ENCODE results near the gene C10orf143.
"Not testable (repeated sequence)": the region's sequence is repeated elsewhere in the genome, so short reads cannot be mapped to it uniquely, and the experiment has no call there.

Gene C10orf143

DNA sequence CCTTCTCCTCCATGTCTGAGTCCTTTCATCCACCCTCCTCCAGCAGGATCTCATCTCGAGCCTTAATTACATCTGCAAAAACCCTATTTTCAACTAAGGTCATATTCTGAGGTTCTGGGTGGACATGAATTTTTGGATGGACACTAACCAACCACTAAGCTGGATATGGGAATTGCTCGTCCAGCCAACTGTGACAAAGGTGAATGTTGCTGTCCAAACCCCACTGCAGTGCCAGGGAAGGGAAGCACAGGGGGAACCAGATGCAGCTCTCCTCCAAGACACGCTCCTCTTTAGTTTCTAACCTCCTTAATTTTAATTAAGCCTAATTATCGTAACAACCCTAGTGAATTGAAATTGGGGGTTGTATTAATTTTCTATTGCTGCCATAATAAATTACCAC, 81.4 kb downstream of the C10orf143 start:
- no peak for DNase-seq (ENCODE audit: low read depth)

DNA sequence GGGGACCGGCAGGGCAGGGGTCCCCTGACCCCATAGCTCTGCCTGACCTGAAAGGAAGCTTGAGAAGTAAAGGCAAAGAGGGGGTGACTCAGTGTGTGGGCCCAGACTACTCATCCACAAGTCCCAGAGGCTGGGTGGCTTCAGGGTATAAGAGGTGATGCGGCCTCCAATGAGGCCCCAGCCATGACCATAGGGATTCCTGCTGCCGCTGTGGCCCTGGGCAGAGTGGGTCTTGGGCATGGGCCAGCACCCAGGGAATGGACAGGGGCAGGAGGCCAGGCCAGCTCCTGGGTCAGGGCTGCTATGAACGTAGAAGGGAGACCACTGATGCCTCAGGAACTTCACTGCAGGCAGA, 82.2 kb downstream of the C10orf143 start:
- DNase-seq (ENCODE audit: low read depth), result no peak

DNA sequence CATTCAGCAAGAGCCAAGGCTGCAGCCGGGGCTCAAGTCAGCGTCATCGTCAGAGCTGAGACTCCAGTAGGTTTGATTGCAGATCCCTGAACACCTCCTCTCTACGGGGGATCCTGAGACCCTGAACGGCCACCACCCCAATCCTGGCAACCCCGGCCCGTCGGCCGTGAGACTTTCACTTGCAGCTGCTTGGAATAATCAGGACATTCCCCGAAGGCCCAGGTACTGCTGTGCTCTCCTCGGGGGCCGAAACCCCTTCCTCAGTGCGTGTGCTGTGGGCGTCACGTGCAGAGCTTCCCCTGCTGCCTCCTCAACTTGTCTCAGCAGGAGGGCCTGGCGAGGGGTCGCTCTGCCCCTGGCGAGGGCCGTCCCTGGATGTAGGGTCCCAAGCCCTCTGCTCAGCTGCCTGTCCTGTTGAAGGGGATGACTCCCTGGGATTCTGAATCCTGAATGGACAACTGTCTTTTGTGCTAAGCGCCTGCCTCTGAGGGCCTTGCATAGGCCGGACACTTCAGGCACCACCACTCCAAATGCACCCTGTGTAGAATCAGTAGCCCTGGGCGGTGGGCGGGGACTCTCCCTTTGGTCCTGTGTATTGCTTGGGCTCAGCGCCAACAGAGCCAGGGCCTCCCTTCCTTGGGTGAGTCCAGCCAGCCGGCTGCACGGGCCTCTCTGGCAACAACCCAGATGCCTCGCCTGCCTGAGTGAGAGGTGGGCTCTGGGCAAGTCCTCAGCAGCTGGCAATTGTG, 82.7 kb downstream of the C10orf143 start:
- DNase-seq (ENCODE audit: low read depth), result no peak

DNA sequence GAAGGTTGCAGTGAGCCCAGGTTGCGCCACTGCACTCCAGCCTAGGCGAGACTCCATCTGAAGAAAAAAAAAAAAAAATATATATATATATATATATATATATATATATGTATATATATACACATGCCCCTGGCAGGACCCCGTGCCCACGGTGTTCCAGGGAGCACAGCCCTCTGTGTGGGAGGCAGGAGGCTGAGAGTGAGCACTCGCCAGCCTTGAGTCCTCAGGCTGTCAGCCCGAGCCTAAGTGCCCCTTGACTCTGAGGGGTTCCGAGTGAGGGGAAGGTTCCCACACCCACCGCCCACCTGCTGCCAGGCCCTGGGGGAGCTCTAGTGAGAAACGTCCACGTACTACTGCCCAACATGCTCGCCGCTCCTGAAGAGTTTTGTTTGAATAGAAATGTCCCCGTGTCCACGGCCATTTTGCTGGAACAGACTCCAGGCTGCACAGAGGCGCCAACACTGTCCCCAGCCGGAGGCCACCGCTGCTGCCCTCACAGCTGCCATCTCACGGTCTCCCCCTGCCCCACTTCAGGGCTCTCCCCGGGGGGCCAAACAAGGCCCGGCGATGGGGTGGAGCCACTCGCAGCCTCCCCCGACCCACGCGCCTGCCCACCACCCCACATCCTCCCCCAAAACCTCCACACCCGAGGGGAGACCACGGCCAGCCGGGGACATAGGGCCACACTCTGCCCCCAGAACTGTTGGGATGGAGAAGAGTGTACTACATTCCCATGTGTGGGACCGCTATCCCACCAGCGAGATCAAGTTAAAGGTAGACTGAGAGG, 83.8 kb downstream of the C10orf143 start:
- DNase-seq (ENCODE audit: low read depth), result no peak

DNA sequence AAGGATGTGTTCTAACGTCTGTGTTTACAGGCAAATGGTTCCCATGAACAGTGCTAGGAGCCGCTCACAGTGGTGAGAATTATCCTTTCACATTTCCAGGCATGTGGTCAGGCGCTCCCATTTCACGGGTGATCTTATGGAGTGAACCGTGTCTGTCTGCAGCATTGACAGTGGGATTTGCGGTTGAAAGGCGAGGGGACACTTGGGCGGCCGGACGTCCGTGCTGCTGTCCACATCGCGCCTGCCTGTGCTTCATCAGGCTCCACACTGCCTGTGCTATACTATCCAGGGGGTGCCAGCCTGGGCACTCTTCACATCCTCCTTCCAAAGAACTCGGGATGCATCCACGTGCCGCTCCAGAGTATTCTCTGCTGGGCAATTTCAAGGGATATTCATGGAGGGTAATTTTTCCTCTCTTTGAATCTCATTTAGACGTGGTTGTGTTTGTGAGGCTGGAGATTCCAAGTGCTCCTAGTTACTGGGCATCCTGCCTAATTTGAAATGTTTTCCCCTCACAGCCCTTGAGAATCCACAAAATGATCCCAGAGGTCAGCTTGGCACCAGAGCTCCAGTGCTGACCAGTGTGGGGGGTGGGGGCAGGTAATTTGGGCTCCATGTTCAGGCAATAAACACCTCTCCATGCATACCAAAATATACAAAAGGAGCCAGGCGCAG, 84.7 kb downstream of the C10orf143 start:
- no peak for DNase-seq (ENCODE audit: low read depth)

DNA sequence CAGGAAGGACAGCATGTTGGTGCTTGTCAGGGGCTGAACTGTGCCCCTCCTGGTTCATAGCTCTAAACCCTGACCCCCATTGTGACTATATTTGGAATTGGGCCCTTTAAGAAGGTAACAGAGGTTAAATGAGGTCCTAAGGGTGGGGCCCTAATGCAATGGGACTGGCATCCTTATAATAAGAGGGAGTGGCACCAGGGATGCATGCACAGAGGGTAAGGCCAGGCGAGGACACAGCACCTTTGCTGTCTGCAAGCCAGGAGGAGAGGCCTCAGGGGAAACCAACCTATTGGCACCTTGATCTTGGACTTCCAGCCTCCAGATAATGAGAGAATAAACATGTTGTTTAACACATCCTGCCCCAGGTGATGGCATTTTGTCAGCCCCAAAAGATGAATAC, 85.3 kb downstream of the C10orf143 start:
- no peak for DNase-seq (ENCODE audit: low read depth)

DNA sequence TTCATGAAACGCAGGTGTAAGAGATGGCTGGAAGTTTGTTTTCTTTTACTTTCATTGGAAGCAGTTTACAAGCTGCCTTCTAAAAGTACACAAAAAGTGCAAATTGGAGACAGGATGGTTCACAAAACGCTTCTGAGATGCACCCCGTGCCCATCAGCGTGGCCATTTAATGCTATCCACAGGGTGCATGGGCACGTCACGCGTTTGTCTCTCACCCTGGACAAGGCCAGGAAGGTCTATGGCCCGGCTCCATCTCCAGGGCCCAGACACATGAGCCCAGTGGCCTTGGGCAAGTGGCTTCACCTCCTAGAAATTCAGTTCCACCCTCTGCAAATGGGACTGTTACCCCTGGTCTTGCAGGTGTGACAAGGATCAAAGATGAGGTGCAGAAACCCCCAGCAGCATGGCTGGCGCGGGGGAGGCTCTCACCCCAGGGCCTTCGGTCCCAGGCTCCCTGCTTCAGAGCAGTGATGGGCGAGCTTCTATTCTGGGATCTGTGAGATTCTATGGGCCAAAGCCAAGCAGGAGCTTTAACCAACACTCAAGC, 85.8 kb downstream of the C10orf143 start:
- DNase-seq (ENCODE audit: low read depth), result no peak

DNA sequence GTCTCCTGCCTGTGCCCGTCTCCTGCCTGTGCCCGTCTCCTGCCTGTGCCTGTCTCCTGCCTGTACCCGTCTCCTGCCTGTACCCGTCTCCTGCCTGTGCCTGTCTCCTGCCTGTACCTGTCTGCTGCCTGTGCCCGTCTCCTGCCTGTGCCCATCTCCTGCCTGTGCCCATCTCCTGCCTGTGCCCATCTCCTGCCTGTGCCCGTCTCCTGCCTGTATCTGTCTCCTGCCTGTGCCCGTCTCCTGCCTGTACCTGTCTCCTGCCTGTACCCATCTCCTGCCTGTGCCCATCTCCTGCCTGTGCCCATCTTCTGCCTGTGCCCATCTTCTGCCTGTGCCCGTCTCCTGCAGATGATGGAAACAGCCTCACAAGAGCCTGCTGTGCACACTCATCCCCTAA, 86.3 kb downstream of the C10orf143 start:
- DNase-seq (ENCODE audit: low read depth), result not testable (repeated sequence)

DNA sequence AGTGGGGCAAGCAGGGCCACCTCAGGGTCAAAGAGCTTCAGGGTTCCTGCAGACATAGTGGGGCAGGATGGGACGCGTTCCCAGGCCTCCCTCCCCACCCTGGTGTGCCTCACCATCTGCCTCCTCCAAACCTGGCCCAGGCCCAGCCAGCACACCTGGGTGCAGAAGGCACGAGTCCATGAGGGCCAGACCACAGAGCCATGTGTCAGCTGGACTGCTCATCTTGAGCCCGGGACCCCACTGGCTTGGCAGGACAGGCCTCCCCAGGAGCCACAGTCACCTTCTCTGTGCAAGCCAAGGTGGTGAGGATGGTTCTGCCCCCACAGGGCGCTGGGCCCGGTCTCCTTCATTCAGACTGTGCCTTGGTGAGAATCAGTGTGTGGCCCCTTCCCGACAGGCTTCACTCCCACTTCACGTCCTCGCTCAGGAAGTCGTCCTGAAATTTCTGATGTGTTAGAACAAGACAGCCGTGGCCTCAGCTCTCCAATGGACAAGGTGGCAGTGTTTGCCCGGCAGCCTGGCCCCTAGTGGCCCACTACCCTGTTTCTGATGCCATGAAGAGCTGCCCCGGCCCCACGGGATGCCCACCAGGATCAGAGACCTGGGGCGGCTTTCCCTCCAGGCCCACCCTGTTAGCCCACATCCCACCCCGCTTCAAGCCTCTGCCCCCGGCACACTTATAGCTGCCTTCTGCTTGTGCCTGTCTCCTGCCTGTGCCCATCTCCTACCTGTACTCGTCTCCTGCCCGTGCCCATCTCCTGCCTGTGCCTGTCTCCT, 87.0 kb downstream of the C10orf143 start:
- DNase-seq (ENCODE audit: low read depth), result no peak

DNA sequence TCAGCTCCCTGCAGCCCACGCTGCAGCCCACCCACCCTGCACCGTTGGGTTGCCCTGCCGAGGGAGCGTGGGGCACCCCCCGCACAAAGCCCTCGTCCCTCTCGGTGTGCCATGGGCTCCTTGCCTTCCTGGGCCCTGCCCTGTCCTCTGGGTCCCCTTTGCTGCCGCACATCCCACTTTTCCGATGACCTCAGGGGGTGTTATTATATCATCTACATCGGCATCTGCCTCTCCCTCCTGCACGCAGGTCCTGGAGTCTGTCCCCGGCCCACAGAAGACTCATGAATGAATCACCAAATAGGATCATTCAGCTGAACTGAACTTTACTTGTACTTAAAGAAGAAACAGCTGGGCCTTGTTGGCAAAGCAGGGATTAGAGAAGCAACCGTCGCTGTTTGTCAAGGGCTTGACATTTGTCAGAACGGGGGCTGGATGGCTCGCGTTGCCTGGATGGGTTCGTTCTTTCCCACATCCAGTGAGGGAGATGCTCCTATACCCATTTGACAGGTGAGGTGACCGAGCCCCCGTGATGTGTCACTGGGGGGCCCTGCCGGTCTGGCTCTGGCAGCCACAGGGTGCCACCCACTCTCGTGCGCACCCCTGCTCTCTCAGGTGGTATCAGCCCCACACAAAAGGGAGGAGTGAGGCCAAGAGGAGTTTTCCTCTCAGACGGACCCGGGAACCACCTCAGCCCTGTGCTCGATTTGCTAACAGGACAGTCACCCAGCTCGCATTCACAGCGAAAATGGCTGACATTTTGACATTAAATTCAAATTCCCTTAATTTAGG, 87.9 kb downstream of the C10orf143 start:
- DNase-seq (ENCODE audit: low read depth), result peak; percentile 94

DNA sequence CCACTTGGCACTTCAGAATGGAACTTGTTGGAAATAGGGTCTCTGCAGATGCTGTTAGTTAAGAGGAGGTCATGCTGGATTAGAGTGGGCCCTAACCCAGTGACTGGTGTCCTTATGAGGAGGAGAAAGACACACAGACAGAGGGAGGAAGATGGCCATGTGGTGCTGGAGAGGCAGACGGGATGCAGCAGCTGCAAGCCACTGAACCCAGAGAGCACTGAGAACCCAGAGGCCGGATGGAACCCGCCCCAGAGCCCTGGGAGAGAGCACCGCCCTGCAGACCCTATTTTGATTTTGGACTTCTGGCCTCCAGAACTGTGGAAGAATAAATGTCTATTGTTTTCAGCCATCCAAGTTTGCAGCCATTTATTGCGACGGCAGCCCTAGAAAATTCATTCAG, 88.5 kb downstream of the C10orf143 start:
- DNase-seq (ENCODE audit: low read depth), result no peak

DNA sequence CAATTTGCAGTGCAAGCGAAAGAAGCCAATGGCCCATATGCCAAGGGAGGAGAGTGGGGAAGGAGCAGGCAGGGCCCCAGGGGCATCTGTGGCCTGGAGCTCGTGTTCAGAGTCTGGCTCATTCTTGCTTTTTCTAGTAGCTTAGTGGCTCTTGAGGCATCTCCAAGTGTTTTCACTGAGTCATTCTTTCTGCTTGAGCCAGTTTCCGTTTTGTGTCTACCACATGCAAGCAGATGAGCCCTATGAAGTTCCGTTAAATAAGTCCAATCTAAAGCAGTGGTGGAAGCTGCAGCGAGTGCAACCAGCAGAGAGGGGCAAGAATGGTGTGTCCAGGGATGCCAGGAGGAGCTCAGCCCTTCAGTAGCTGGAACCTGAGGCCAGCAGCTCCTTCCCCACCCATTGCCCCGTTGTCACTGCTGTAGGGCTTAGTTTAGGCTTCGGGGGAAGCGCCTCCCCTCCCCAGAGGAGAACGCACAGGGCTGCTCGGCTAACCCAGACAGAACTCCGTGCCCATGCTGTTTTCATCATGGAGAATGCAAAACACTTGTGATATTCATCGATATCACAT, 89.2 kb downstream of the C10orf143 start:
- peak; percentile 99 for DNase-seq (ENCODE audit: low read depth)

DNA sequence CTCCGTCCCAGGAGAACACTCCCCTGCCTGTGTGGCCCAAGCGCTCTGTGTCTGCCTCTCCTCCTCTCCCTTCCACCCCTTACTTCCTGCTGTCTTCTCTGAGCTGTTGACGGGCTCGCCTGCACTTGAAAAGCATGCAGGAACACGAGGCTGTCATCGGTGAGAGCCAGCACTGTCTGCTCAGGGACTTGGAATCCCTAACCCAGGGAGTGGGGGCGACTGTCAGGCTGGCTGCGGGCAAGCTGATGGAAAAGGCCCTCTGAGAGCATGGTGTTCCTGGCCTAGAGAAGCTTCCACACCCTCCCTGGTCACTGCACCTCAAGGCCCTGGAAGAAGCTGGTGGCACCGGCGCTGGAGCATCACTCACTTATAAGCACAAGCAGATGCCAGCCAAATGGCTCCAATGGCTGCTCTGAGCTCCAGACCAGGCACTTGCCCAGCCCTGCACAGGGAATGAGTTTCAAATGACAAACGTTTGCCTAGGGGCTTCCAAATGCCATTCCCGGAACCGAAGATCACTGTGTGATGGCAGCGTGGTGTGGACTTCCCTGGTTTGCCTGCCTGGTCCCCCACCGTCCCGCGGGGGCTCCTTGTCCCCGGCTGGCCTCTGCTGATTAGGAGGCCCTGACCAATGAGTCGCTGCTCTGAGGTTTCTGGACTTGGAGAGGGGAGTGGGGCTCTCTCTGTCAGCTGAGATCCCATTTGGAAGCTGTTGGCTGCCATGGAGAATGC, 89.8 kb downstream of the C10orf143 start:
- no peak for DNase-seq (ENCODE audit: low read depth)

DNA sequence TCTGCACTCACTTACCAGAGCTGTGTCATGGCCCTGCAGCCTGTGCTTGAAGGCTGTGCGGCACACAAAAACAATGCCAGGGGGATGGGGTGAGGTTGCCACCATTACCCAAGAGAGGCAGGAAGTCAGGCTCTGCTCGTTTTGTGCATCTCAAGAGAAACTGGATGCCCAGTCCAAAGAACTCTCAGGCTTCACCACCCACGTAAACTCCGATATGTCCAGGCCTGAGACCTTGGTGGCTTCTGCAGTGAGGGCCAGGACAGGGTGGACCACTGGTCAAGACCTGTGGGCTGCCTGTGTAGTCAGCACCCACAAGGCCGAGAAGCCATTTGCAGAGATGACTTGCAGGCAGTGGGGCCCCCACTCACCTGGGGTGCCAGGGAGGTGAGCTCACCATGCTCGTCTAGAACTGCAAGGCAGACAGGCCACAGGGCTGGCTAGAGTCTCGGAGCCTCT, 91.9 kb downstream of the C10orf143 start:
- no peak for DNase-seq (ENCODE audit: low read depth)

DNA sequence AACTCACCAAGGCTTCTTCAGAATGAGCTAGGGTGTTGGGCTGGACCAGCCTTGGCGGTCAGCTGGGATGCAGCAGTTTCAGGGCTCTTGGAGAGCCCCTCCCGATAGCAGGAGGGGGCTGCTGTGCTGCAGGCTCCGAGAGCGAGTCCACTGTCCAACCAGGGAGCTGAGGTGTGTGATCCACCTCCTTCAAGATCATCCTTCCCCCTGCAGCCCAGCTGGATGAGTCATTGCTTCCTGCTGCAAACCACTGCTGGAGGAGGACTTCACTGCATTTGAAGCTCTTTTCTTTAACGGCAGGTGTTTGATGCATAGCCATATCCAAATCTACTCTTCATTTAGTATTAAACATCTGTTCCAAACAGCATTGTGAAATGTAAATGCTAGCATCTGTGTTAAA, 92.4 kb downstream of the C10orf143 start:
- no peak for DNase-seq (ENCODE audit: low read depth)

DNA sequence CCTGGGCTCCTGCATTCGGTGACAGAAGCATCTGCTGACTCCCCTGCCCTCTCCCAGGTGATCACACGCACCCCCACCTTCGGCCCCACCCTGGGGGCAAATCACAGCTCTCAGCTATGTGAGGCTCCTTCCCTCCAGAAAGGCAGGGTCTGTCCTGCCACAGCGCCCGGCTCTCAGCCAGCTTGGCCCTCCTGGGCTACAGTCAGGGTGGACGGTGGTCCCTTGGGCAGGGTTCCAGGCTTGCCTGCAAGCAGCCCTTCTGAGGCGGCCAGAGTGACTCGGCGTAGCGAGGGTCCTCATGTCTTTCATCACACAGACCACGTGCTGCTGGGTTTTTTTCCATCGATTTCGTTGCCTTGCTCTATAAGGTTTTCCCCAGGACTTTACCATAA, 93.0 kb downstream of the C10orf143 start:
- no peak for DNase-seq (ENCODE audit: low read depth)

DNA sequence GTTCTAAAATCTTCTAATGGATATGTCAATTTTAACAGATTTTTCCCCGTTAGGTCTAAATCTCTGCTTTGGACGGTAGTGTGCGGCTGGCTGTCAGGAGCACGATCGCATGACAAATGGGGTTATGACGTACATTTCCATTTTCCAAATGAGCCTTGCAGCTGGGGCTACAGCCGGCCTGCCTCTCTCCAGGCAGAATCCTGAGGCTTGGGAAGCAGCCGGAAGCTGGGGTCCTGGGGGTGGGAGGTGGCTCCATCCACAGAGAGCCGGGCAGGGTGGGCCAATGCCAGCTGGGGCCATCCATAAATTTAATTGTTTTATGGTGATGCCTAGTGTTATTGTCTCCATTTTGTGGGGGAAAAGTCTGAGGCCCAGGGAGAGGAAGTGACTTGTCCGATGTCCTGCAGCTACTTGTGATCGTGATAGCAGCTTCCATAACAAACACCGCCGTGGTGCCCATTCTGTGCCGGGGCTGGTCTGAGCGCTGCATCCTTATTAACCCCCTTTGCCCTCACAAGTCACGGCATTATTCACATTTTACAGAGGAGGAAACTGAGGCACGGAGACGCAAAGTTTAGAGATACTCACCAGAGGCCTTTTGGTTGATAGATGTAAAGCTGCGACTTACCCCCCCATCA, 93.5 kb downstream of the C10orf143 start:
- DNase-seq (ENCODE audit: low read depth), result no peak

DNA sequence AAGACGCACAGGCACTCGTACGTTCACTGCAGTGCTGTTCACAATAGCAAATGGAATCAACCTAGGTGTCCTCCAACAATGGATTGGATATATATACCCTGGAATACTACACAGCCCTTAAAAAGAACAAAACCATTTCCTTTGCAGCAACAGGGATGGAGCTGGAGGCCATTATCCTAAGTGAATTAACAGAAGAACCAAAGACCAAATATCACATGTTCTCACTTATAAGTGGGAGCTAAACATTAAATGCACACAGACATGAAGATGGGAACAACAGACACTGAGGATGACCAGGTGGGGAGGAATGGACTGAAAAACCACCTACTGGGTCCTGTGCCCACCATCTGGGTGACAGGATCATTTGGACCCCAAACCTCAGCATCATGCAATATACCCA, 94.5 kb downstream of the C10orf143 start:
- no peak for DNase-seq (ENCODE audit: low read depth)

DNA sequence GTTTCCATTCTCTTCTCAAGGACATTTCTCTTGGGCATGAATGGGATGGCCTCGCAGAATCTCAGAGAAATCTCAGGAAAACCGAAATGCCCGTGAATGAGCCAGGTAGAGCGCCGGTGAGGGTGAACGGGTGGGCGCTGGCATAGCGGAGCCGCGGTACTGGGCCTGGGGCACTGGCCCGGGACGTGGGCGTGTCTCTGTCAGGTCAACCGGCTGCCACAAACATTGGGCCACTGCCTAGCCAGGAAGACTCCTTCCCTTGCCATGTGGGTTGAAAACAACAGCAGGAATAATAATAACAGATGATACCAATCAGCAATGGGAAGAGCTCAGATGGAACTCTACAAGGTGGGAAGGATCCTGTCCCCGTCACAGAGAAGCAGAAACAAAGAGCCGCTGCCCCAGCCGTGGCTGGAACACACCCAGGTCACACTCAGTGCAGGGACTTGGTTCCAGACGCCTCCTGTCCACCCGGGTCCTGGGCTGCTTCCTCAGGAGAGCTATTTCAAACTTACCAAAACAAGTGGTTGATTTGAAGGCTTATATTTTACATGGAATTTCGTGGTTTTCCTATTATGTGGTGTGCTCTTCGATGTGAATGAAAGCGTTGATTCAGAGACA, 95.4 kb downstream of the C10orf143 start:
- no peak for DNase-seq (ENCODE audit: low read depth)

Data from stromal cell of bone marrow (primary cell).